HG02973 (cell line): Measurements from ENCODE around the gene SPATA31C1.
"Not testable (repeated sequence)": the region's sequence is repeated elsewhere in the genome, so short reads cannot be mapped to it uniquely, and the experiment has no call there.

Experiments
- ATAC-seq: cut with Tn5 transposase; IDR thresholded peaks from one replicate; pipeline ENCODE4 v1.9.1; 2021; ENCODE audit warnings: moderate library complexity; ENCODE audit not compliant: unreplicated experiment

Gene SPATA31C1

GRCh38 chr9:87886210-87886932 is 31.4 kb upstream of the SPATA31C1 start:
- no peak for ATAC-seq

GRCh38 chr9:87886933-87887505 is 30.7 kb upstream of the SPATA31C1 start:
- ATAC-seq: no peak

GRCh38 chr9:87887661-87888480 is 29.9 kb upstream of the SPATA31C1 start:
- no peak for ATAC-seq

GRCh38 chr9:87888501-87888900 is 29.3 kb upstream of the SPATA31C1 start:
- no peak for ATAC-seq

- no peak for ATAC-seq
These were observed 28.5 kb upstream of the SPATA31C1 start for GRCh38 chr9:87889065-87889881.

- no peak for ATAC-seq
These were observed 27.9 kb upstream of the SPATA31C1 start for GRCh38 chr9:87889882-87890252.

GRCh38 chr9:87890837-87891236 is 26.9 kb upstream of the SPATA31C1 start:
- ATAC-seq: no peak

- no peak for ATAC-seq
These were observed 26.0 kb upstream of the SPATA31C1 start for GRCh38 chr9:87891754-87892153.

GRCh38 chr9:87892956-87893355 is 24.8 kb upstream of the SPATA31C1 start:
- ATAC-seq: no peak

- no peak for ATAC-seq
These were observed 22.6 kb upstream of the SPATA31C1 start for GRCh38 chr9:87894998-87895625.

GRCh38 chr9:87896891-87897290 is 20.9 kb upstream of the SPATA31C1 start:
- ATAC-seq: no peak

- ATAC-seq: no peak
These were observed 19.6 kb upstream of the SPATA31C1 start for GRCh38 chr9:87898151-87898550.

- ATAC-seq: not testable (repeated sequence)
These were observed 15.4 kb upstream of the SPATA31C1 start for GRCh38 chr9:87902371-87902770.

GRCh38 chr9:87909310-87910041 is 8.3 kb upstream of the SPATA31C1 start:
- no peak for ATAC-seq

GRCh38 chr9:87910821-87911220 is 6.9 kb upstream of the SPATA31C1 start:
- no peak for ATAC-seq

- ATAC-seq: not testable (repeated sequence)
These were observed 1.3 kb downstream of the SPATA31C1 start for GRCh38 chr9:87919013-87919412.

GRCh38 chr9:87921561-87921960 is 3.8 kb downstream of the SPATA31C1 start:
- ATAC-seq: not testable (repeated sequence)

GRCh38 chr9:87923012-87923411 is 5.2 kb downstream of the SPATA31C1 start:
- ATAC-seq: not testable (repeated sequence)

GRCh38 chr9:87924851-87925250 is 7.1 kb downstream of the SPATA31C1 start:
- ATAC-seq: not testable (repeated sequence)

GRCh38 chr9:87929152-87929551 is 11.4 kb downstream of the SPATA31C1 start:
- not testable (repeated sequence) for ATAC-seq
